Measurements from ENCODE around the gene KCNH2. TPM values are rescaled to one million over a fixed set of nuclear protein-coding genes. Genes with fewer than 3 reads are reported as not detected.

KCNH2 gene
- total and polyA plus RNA-seq, 2 donors (not counting 1 experiment from before 2014, with no cell fraction given): 0.86 to 2.7 TPM

DNA sequence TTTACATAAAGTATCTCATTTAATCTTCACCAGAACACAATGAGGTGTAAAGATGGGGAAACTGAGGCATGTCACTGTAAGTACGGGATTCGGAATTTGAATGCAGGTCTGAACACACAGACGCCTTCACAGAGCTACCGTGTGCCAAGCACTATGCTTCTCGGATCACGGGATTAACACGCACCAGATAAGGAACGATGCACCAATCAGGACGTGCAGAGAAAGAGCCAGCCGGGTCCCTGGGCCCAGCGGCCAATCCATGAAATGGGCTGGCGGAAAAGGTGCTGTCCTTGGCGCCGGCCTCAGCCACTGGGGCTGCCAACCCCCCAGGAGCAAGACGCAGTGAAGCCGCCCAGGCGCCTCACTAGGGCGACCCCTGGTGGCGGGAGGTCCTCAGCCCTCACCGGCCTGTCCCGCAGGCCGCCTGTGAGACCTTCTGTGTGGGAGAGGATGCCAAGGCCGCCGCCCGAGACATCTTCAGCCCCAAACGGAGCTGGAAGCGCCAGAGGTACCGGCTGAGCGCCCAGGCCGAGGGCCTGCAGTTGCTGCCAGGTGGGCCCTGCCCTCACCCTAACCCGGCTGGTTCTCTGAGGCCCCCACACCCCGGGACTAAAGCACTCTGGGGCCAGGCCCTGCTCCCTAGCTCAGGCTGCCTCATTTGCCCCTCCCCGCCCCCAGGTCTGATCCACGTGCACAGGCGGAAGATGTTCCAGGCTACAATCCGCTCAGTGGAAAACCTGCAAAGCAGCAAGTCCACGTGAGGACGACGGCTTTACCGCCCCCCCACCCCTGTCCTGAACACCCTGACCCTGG lies 30.6 kb upstream of the KCNH2 start:
- Mint-ChIP-seq H3K9me3 (ENCODE audit: insufficient read depth) (no peaks in the 10 kb centered on the region), H3K4me3 (peak overlapping the region; percentile 83), H3K27me3 (peaks cover 9% of the 10 kb centered on the region), H3K27ac (no peak overlapping the region), H3K4me1 (peaks cover 21% of the 10 kb centered on the region)
- TF ChIP-seq EZH2 (IDR thresholded peaks at IDR 0.05; ENCODE audit: borderline replicate concordance, insufficient read depth, low read depth, low read length, poor library complexity, severe bottlenecking): no peak
- TF ChIP-seq, protein P1, sequence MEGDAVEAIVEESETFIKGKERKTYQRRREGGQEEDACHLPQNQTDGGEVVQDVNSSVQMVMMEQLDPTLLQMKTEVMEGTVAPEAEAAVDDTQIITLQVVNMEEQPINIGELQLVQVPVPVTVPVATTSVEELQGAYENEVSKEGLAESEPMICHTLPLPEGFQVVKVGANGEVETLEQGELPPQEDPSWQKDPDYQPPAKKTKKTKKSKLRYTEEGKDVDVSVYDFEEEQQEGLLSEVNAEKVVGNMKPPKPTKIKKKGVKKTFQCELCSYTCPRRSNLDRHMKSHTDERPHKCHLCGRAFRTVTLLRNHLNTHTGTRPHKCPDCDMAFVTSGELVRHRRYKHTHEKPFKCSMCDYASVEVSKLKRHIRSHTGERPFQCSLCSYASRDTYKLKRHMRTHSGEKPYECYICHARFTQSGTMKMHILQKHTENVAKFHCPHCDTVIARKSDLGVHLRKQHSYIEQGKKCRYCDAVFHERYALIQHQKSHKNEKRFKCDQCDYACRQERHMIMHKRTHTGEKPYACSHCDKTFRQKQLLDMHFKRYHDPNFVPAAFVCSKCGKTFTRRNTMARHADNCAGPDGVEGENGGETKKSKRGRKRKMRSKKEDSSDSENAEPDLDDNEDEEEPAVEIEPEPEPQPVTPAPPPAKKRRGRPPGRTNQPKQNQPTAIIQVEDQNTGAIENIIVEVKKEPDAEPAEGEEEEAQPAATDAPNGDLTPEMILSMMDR (IDR thresholded peaks at IDR 0.05): peak; percentile 78
- DNase-seq: peak; percentile 81
- Histone ChIP-seq H4K20me1 (ENCODE audit: control insufficient read depth, insufficient read depth, low read length, poor library complexity, severe bottlenecking) (no peaks in the 10 kb centered on the region), H3K4me2 (replicated peaks; ENCODE audit: low read depth, low read length, poor library complexity, severe bottlenecking) (peak overlapping the region; percentile 70), H3K79me2 (ENCODE audit: control insufficient read depth, insufficient read depth, low read length) (no peaks in the 10 kb centered on the region), H2AFZ (ENCODE audit: insufficient read depth, low read depth, low read length, poor library complexity, severe bottlenecking) (peak overlapping the region; percentile 62), H3K4me3 (ENCODE audit: control extremely low read depth in 1 of 5, extremely low read depth in 1 of 5, insufficient read depth in 1 of 5, low read depth in 2 of 5, low read length in 4 of 5) (peak overlapping the region in 4 of 5 experiments; percentile 7 to 51 (median 40)), H3K4me1 (ENCODE audit: control insufficient read depth in 2 of 2, insufficient read depth in 2 of 2, low read length in 2 of 2) (peaks cover 14 to 33% of the 10 kb centered on the region in 2 donors), H3K27me3 (replicated peaks in 1 of 4; ENCODE audit: control extremely low read depth in 1 of 4, control insufficient read depth in 3 of 4, insufficient read depth in 4 of 4, low read length in 3 of 4) (peaks cover 0 to 4% (median 0%) of the 10 kb centered on the region in 4 experiments), H3K36me3 (replicated peaks in 1 of 2; ENCODE audit: control extremely low read depth in 1 of 2, control insufficient read depth in 1 of 2, extremely low read depth in 1 of 2, insufficient read depth in 2 of 2, low read length in 1 of 2) (no peaks in the 10 kb centered on the region), H3K9ac (ENCODE audit: low read length) (peak overlapping the region; percentile 58), H3K27ac (ENCODE audit: low read length in 2 of 2) (no peak overlapping the region), H3K9me3 (ENCODE audit: control extremely low read depth in 1 of 3, control insufficient read depth in 2 of 3, insufficient read depth in 1 of 3, low read length in 2 of 3) (peaks cover 0 to 18% (median 0%) of the 10 kb centered on the region in 3 donors)
- ATAC-seq (ENCODE audit: low read depth): peak; percentile 66
- 59% methylated on average over 39 of the region's 40 CpGs for WGBS (ENCODE audit: insufficient coverage)
- CTCF ChIA-PET: interaction anchor here (0.7 to 2.6 kb wide), 14 partner anchors 8 to 111 kb away, joined by 3 to 17 read pairs (median 3); partner anchors contain the start of gene ABCB8
- POLR2A ChIA-PET: no interaction called here
- intact Hi-C loops (cut with micrococcal nuclease): no loop called here

GRCh38 chr7:151008143-151008510 lies 30.0 kb upstream of the KCNH2 start:
- H4K20me1 ChIP-seq (ENCODE audit: control insufficient read depth, insufficient read depth, low read length, poor library complexity, severe bottlenecking): no peaks in the 10 kb centered on the region
- H3K9ac ChIP-seq (ENCODE audit: low read length): peak overlapping the region; percentile 58
- H3K27me3 ChIP-seq (replicated peaks in 1 of 4; ENCODE audit: control extremely low read depth in 1 of 4, control insufficient read depth in 3 of 4, insufficient read depth in 4 of 4, low read length in 3 of 4): peaks cover 0 to 4% (median 0%) of the 10 kb centered on the region in 4 experiments
- H3K4me1 ChIP-seq (ENCODE audit: control insufficient read depth in 2 of 2, insufficient read depth in 2 of 2, low read length in 2 of 2): peaks cover 11 to 27% of the 10 kb centered on the region in 2 donors
- CTCF ChIA-PET: interaction anchor here (1.0 to 2.6 kb wide), 12 partner anchors 9 to 103 kb away, joined by 3 to 17 read pairs (median 4); partner anchors contain the start of gene ABCB8
- Mint-ChIP-seq H3K9me3 (ENCODE audit: insufficient read depth) (no peaks in the 10 kb centered on the region), H3K4me1 (peaks cover 17% of the 10 kb centered on the region), H3K27ac (no peak overlapping the region), H3K4me3 (peak overlapping the region; percentile 83), H3K27me3 (peaks cover 12% of the 10 kb centered on the region)
- peak overlapping the region in 4 of 5 experiments; percentile 7 to 51 (median 40) for H3K4me3 ChIP-seq (ENCODE audit: control extremely low read depth in 1 of 5, extremely low read depth in 1 of 5, insufficient read depth in 1 of 5, low read depth in 2 of 5, low read length in 4 of 5)
- no peak for TF ChIP-seq EZH2 (IDR thresholded peaks at IDR 0.05; ENCODE audit: borderline replicate concordance, insufficient read depth, low read depth, low read length, poor library complexity, severe bottlenecking)
- TF ChIP-seq, protein P1 (IDR thresholded peaks at IDR 0.05): no peak
- ATAC-seq (ENCODE audit: low read depth) (no peak), DNase-seq (no peak)
- 5% methylated on average over 5 of the region's 11 CpGs for WGBS (ENCODE audit: insufficient coverage)
- H3K4me2 ChIP-seq (replicated peaks; ENCODE audit: low read depth, low read length, poor library complexity, severe bottlenecking): peak overlapping the region; percentile 70
- POLR2A ChIA-PET: no interaction called here
- peak overlapping the region; percentile 62 for H2AFZ ChIP-seq (ENCODE audit: insufficient read depth, low read depth, low read length, poor library complexity, severe bottlenecking)
- intact Hi-C loops (cut with micrococcal nuclease): no loop called here
- H3K79me2 ChIP-seq (ENCODE audit: control insufficient read depth, insufficient read depth, low read length): no peaks in the 10 kb centered on the region
- peaks cover 0 to 13% (median 0%) of the 10 kb centered on the region in 3 donors for H3K9me3 ChIP-seq (ENCODE audit: control extremely low read depth in 1 of 3, control insufficient read depth in 2 of 3, insufficient read depth in 1 of 3, low read length in 2 of 3)
- no peak overlapping the region for H3K27ac ChIP-seq (ENCODE audit: low read length in 2 of 2)
- no peaks in the 10 kb centered on the region for H3K36me3 ChIP-seq (replicated peaks in 1 of 2; ENCODE audit: control extremely low read depth in 1 of 2, control insufficient read depth in 1 of 2, extremely low read depth in 1 of 2, insufficient read depth in 2 of 2, low read length in 1 of 2)
